DND-41 (cell line): ENCODE results near the gene RNF207.

Experiments
- ATAC-seq: fragments of 200-7000 bp; cut with Tn5 transposase; 3 replicates; pipeline ENCODE4 v1.9.1; 2021; ENCODE audit warnings: low read depth; ENCODE audit not compliant: insufficient read depth
- DNase-seq: peaks from one replicate; pipeline ENCODE4 v3.0.0-alpha.2; 2020
- H2AFZ ChIP-seq: 2 replicates; pipeline ENCODE4 v1.6.0; 2012; ENCODE audit warnings: low read depth, low read length
- H3K27ac ChIP-seq: 2 replicates; pipeline ENCODE4 v1.5.1; 2012; ENCODE audit warnings: low read length, inconsistent platforms
- H3K27me3 ChIP-seq: fragments of 200-600 bp; sonication (generic); 2 replicates; pipeline ENCODE4 v1.6.0; 2012; ENCODE audit warnings: low read length, mild to moderate bottlenecking, inconsistent platforms; ENCODE audit not compliant: insufficient read depth, poor library complexity
- H3K36me3 ChIP-seq: 2 replicates; pipeline ENCODE4 v1.5.1; 2012; ENCODE audit warnings: low read length, inconsistent platforms; ENCODE audit not compliant: insufficient read depth
- H3K4me1 ChIP-seq: 2 replicates; pipeline ENCODE4 v1.5.1; 2012; ENCODE audit warnings: mild to moderate bottlenecking, low read length; ENCODE audit not compliant: insufficient read depth
- H3K4me2 ChIP-seq: 2 replicates; pipeline ENCODE4 v1.6.0; 2012; ENCODE audit warnings: mild to moderate bottlenecking, moderate library complexity, low read length, inconsistent platforms; ENCODE audit not compliant: insufficient read depth
- H3K4me3 ChIP-seq, 2 experiments: fragments of 200-600 bp in 1 of 2; shearing (Covaris generic) in 1 of 2; 2 replicates each; pipeline ENCODE4 v1.5.1; 2012 to 2016; ENCODE audit warnings: inconsistent platforms in 2 of 2, low read length in 2 of 2, mild to moderate bottlenecking in 2 of 2, low read depth in 1 of 2, moderate library complexity in 1 of 2
- H3K79me2 ChIP-seq: 2 replicates; pipeline ENCODE4 v1.6.0; 2012; ENCODE audit warnings: low read length, inconsistent platforms; ENCODE audit not compliant: insufficient read depth
- H3K9ac ChIP-seq: 2 replicates; pipeline ENCODE4 v1.6.0; 2012; ENCODE audit warnings: low read depth, mild to moderate bottlenecking, inconsistent platforms, low read length, moderate library complexity
- H3K9me3 ChIP-seq: 2 replicates; pipeline ENCODE4 v1.5.1; 2012; ENCODE audit warnings: low read length, moderate library complexity, mild to moderate bottlenecking, inconsistent platforms; ENCODE audit not compliant: insufficient read depth, severe bottlenecking
- H4K20me1 ChIP-seq: 2 replicates; pipeline ENCODE4 v1.6.0; 2012; ENCODE audit warnings: low read length; ENCODE audit not compliant: insufficient read depth
- CTCF ChIP-seq: IDR thresholded peaks from 2 replicates; pipeline ENCODE4 v1.5.1; 2012; ENCODE audit warnings: borderline replicate concordance, low read length, moderate library complexity, mild to moderate bottlenecking; ENCODE audit not compliant: poor library complexity, severe bottlenecking; ENCODE audit errors: extremely low read depth
- EZH2 ChIP-seq: IDR thresholded peaks from 3 replicates; pipeline ENCODE4 v1.6.1; 2012; ENCODE audit warnings: borderline replicate concordance, low read depth, mild to moderate bottlenecking, moderate library complexity, low read length, inconsistent platforms; ENCODE audit not compliant: severe bottlenecking

RNF207 gene

GRCh38 chr1:6163191-6163972, 42.5 kb upstream of the RNF207 start:
- Histone ChIP-seq H3K27ac (no peak overlapping the region), H3K4me3 (no peak overlapping the region), H3K9ac (no peak overlapping the region), H3K79me2 (no peaks in the 10 kb centered on the region), H4K20me1 (peaks cover 34% of the 10 kb centered on the region), H3K27me3 (no peaks in the 10 kb centered on the region), H3K36me3 (no peaks in the 10 kb centered on the region), H3K9me3 (no peaks in the 10 kb centered on the region), H3K4me1 (no peaks in the 10 kb centered on the region), H2AFZ (no peak overlapping the region), H3K4me2 (no peak overlapping the region)
- DNase-seq (no peak), ATAC-seq (no peak; the same call in 2 of the 3 replicates)
- TF ChIP-seq EZH2, result no peak
- no peak for TF ChIP-seq CTCF

- no peak overlapping the region for H3K27ac ChIP-seq
- H3K9ac ChIP-seq, result no peak overlapping the region
- peaks cover 34% of the 10 kb centered on the region for H4K20me1 ChIP-seq
- no peak overlapping the region for H3K4me3 ChIP-seq
- ATAC-seq, result no peak
- no peak overlapping the region for H2AFZ ChIP-seq
- no peak overlapping the region for H3K4me2 ChIP-seq
- no peaks in the 10 kb centered on the region for H3K27me3 ChIP-seq
- TF ChIP-seq CTCF (no peak), EZH2 (no peak)
- no peaks in the 10 kb centered on the region for H3K79me2 ChIP-seq
- H3K36me3 ChIP-seq, result no peaks in the 10 kb centered on the region
- no peaks in the 10 kb centered on the region for H3K9me3 ChIP-seq
- DNase-seq, result no peak
- no peaks in the 10 kb centered on the region for H3K4me1 ChIP-seq
Observed at GRCh38 chr1:6163973-6164617, 41.8 kb upstream of the RNF207 start.

GRCh38 chr1:6165027-6165426, 40.9 kb upstream of the RNF207 start:
- peaks cover 34% of the 10 kb centered on the region for H4K20me1 ChIP-seq
- no peak for DNase-seq
- TF ChIP-seq EZH2 (no peak), CTCF (no peak)
- no peaks in the 10 kb centered on the region for H3K9me3 ChIP-seq
- no peak overlapping the region for H2AFZ ChIP-seq
- no peak for ATAC-seq
- H3K4me1 ChIP-seq, result no peaks in the 10 kb centered on the region
- H3K36me3 ChIP-seq, result no peaks in the 10 kb centered on the region
- no peaks in the 10 kb centered on the region for H3K27me3 ChIP-seq
- H3K4me3 ChIP-seq, result no peak overlapping the region
- H3K79me2 ChIP-seq, result no peaks in the 10 kb centered on the region
- H3K9ac ChIP-seq, result no peak overlapping the region
- H3K27ac ChIP-seq, result no peak overlapping the region
- no peak overlapping the region for H3K4me2 ChIP-seq
